Panc1 (cell line): ENCODE measurements around the gene ZNF724. TPM values are rescaled to one million over a fixed set of nuclear protein-coding genes. Genes with fewer than 3 reads are reported as not detected.

Experiments
- ATAC-seq: fragments of 200-7000 bp; cut with Tn5 transposase; 2 replicates; pipeline ENCODE4 v1.9.1; 2020; ENCODE audit warnings: mild to moderate bottlenecking, moderate library complexity
- BruUV-seq: library from RNA; stranded (reverse); fragments of 400-500 nt; replicated peaks from 2 replicates; lab custom pipeline; 2021; lab: Mats Ljungman, UMichigan
- CTCF ChIA-PET: fragments of 300-600 bp; sonication (Branson Sonifier 250); formaldehyde crosslinking; loops from one replicate; lab custom pipeline; 2022; ENCODE audit warnings: antibody characterized with exemption; lab: Charles Lee
- POLR2A ChIA-PET: fragments of 300-600 bp; sonication (Branson Sonifier 250); formaldehyde crosslinking; loops from one replicate; lab custom pipeline; 2022; ENCODE audit warnings: antibody characterized with exemption; lab: Charles Lee
- DNase-seq: peaks from one replicate; pipeline ENCODE4 v3.0.0-alpha.2; 2010; ENCODE audit warnings: low read depth, low spot score
- H3K27ac ChIP-seq: 2 replicates; pipeline ENCODE4 v1.5.1; 2011; ENCODE audit warnings: mild to moderate bottlenecking, low read length, inconsistent platforms
- H3K27me3 ChIP-seq: fragments of 200-500 bp; sonication (Bioruptor generic); 2 replicates; pipeline ENCODE4 v1.6.0; 2014; ENCODE audit warnings: low read length, inconsistent platforms; ENCODE audit not compliant: control insufficient read depth, insufficient read depth
- H3K36me3 ChIP-seq: fragments of 200-500 bp; sonication (Bioruptor generic); 2 replicates; pipeline ENCODE4 v1.5.1; 2014; ENCODE audit warnings: inconsistent platforms, mild to moderate bottlenecking, low read length, moderate library complexity; ENCODE audit not compliant: control insufficient read depth, insufficient read depth
- H3K4me1 ChIP-seq: 2 replicates; pipeline ENCODE4 v1.5.1; 2011; ENCODE audit warnings: inconsistent platforms, mild to moderate bottlenecking, low read length, moderate library complexity; ENCODE audit not compliant: control insufficient read depth, insufficient read depth
- H3K4me3 ChIP-seq, 2 experiments: 2 replicates each; pipeline ENCODE4 v1.5.1; 2011 to 2012; ENCODE audit warnings: low read depth in 2 of 2, low read length in 2 of 2, mild to moderate bottlenecking in 2 of 2, inconsistent platforms in 1 of 2, moderate library complexity in 1 of 2
- H3K9me3 ChIP-seq: fragments of 200-500 bp; sonication (Bioruptor generic); 2 replicates; pipeline ENCODE4 v1.5.1; 2014; ENCODE audit warnings: low read depth, mild to moderate bottlenecking, inconsistent platforms, low read length, moderate library complexity; ENCODE audit not compliant: control insufficient read depth, insufficient read depth
- POLR2AphosphoS5 ChIP-seq: IDR thresholded peaks from 2 replicates; pipeline ENCODE4 v1.6.1; 2012; ENCODE audit warnings: mild to moderate bottlenecking, low read depth, low read length, moderate library complexity
- SIN3A ChIP-seq: IDR thresholded peaks from 2 replicates; pipeline ENCODE4 v1.6.1; 2012; ENCODE audit warnings: low read depth, mild to moderate bottlenecking, low read length, moderate library complexity, borderline replicate concordance; ENCODE audit not compliant: insufficient read depth
- TCF7L2 ChIP-seq: IDR thresholded peaks from 2 replicates; pipeline ENCODE4 v1.6.1; 2011; ENCODE audit warnings: mild to moderate bottlenecking, low read depth, low read length, inconsistent platforms
- in situ Hi-C: cut with HindIII; loops from 2 replicates; pipeline ENCODE4 v1.10.0; 2016; ENCODE audit warnings: low sequenced_read_pairs, low pct_unique_long_range_greater_than_20kb
- intact Hi-C: fragments of 100-400 bp; cut with micrococcal nuclease; formaldehyde crosslinking; loops from one replicate; pipeline ENCODE4 v1.10.0; 2022; ENCODE audit not compliant: unreplicated experiment
- total RNA-seq: library from RNA; stranded (reverse); gene quantifications from one replicate; pipeline ENCODE4 v1.2.1, GENCODE V29; 2021; ENCODE audit not compliant: unreplicated experiment
- TF ChIP-seq, protein P1 (sequence below): fragments of 450-650 bp; IDR thresholded peaks from 2 replicates; pipeline ENCODE4 v1.5.1; 2017; ENCODE audit warnings: mild to moderate bottlenecking
- TF ChIP-seq, protein P2 (sequence below), 2 experiments: IDR thresholded peaks; 2 replicates each; pipeline ENCODE4 v1.6.1; 2011 to 2012; ENCODE audit warnings: low read depth in 2 of 2, control low read depth in 1 of 2, low read length in 1 of 2, mild to moderate bottlenecking in 1 of 2, moderate library complexity in 1 of 2; ENCODE audit not compliant: insufficient read depth in 1 of 2

Gene ZNF724
- total RNA-seq, 1 experiment from 2014 or later: 11.0 TPM

- BruUV-seq: no TSS peak
- H3K4me3 ChIP-seq: no peak overlapping the region
- ATAC-seq: no peak
- no peaks in the 10 kb centered on the region for H3K9me3 ChIP-seq
- no peaks in the 10 kb centered on the region for H3K36me3 ChIP-seq
- ChIA-PET POLR2A (no interaction called here), CTCF (no interaction called here)
- in situ Hi-C loops: no loop called here
- TF ChIP-seq TCF7L2 (no peak), POLR2AphosphoS5 (no peak), SIN3A (no peak)
- TF ChIP-seq, protein P1, sequence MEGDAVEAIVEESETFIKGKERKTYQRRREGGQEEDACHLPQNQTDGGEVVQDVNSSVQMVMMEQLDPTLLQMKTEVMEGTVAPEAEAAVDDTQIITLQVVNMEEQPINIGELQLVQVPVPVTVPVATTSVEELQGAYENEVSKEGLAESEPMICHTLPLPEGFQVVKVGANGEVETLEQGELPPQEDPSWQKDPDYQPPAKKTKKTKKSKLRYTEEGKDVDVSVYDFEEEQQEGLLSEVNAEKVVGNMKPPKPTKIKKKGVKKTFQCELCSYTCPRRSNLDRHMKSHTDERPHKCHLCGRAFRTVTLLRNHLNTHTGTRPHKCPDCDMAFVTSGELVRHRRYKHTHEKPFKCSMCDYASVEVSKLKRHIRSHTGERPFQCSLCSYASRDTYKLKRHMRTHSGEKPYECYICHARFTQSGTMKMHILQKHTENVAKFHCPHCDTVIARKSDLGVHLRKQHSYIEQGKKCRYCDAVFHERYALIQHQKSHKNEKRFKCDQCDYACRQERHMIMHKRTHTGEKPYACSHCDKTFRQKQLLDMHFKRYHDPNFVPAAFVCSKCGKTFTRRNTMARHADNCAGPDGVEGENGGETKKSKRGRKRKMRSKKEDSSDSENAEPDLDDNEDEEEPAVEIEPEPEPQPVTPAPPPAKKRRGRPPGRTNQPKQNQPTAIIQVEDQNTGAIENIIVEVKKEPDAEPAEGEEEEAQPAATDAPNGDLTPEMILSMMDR: no peak
- TF ChIP-seq, protein P2, sequence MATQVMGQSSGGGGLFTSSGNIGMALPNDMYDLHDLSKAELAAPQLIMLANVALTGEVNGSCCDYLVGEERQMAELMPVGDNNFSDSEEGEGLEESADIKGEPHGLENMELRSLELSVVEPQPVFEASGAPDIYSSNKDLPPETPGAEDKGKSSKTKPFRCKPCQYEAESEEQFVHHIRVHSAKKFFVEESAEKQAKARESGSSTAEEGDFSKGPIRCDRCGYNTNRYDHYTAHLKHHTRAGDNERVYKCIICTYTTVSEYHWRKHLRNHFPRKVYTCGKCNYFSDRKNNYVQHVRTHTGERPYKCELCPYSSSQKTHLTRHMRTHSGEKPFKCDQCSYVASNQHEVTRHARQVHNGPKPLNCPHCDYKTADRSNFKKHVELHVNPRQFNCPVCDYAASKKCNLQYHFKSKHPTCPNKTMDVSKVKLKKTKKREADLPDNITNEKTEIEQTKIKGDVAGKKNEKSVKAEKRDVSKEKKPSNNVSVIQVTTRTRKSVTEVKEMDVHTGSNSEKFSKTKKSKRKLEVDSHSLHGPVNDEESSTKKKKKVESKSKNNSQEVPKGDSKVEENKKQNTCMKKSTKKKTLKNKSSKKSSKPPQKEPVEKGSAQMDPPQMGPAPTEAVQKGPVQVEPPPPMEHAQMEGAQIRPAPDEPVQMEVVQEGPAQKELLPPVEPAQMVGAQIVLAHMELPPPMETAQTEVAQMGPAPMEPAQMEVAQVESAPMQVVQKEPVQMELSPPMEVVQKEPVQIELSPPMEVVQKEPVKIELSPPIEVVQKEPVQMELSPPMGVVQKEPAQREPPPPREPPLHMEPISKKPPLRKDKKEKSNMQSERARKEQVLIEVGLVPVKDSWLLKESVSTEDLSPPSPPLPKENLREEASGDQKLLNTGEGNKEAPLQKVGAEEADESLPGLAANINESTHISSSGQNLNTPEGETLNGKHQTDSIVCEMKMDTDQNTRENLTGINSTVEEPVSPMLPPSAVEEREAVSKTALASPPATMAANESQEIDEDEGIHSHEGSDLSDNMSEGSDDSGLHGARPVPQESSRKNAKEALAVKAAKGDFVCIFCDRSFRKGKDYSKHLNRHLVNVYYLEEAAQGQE (IDR thresholded peaks at IDR 0.05; ENCODE audit: insufficient read depth in 1 of 2, low read depth in 2 of 2, low read length in 1 of 2): no peak
- H3K27ac ChIP-seq: no peak overlapping the region
- no peaks in the 10 kb centered on the region for H3K4me1 ChIP-seq
- intact Hi-C loops: no loop called here
- H3K27me3 ChIP-seq: no peaks in the 10 kb centered on the region
- no peak for DNase-seq
These were observed 10.8 kb upstream of the ZNF724 start for GRCh38 chr19:23260956-23261355.

- TF ChIP-seq, protein P2 (IDR thresholded peaks at IDR 0.05; ENCODE audit: insufficient read depth in 1 of 2, low read depth in 2 of 2, low read length in 1 of 2): no peak
- TF ChIP-seq POLR2AphosphoS5: no peak
- no peak for TF ChIP-seq SIN3A
- TF ChIP-seq TCF7L2: no peak
- TF ChIP-seq, protein P1: no peak
- no peaks in the 10 kb centered on the region for H3K4me1 ChIP-seq
- POLR2A ChIA-PET: no interaction called here
- H3K27ac ChIP-seq: no peak overlapping the region
- no peak for DNase-seq
- no peak overlapping the region for H3K4me3 ChIP-seq
- H3K9me3 ChIP-seq: no peaks in the 10 kb centered on the region
- CTCF ChIA-PET: no interaction called here
- BruUV-seq: no TSS peak
- no peak for ATAC-seq
- in situ Hi-C loops (no loop called here), intact Hi-C loops (no loop called here)
- no peaks in the 10 kb centered on the region for H3K27me3 ChIP-seq
- no peaks in the 10 kb centered on the region for H3K36me3 ChIP-seq
These were observed 9.8 kb upstream of the ZNF724 start for GRCh38 chr19:23259961-23260360.
